ENCODE data around the gene PDGFRB.

PDGFRB gene

DNA sequence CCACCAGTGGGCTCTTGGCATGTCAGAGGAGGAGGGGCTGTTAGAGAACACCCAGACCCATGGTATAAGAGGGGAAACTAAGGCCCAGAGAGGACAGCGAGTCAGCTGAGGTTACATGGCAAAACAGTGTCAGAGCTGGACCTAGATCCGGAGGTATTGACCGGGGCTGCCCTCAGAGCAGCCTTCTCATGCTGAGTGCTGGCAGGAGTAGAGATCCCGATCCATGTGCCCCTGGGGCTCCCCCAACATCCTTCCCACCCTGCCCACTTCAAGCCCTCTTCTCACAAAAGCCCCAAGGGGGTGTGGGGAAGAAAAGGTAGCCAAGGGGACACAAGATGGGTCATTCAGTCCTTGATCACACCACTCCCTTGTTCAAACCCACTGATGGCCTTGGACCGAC lies 89.2 kb downstream of the PDGFRB start:
- Histone ChIP-seq H3K36me3 (ENCODE audit: control insufficient read depth, insufficient read depth, low read length) (no peaks in the 10 kb centered on the region), H3K9ac (ENCODE audit: low read length) (no peak overlapping the region), H3K27ac (ENCODE audit: low read depth, low read length) (peak overlapping the region; percentile 20), H3K27me3 (ENCODE audit: control insufficient read depth, insufficient read depth, low read length) (no peaks in the 10 kb centered on the region), H3K4me1 (ENCODE audit: control insufficient read depth, insufficient read depth, low read length) (no peaks in the 10 kb centered on the region), H3K4me3 (ENCODE audit: low read length) (no peak overlapping the region)

DNA sequence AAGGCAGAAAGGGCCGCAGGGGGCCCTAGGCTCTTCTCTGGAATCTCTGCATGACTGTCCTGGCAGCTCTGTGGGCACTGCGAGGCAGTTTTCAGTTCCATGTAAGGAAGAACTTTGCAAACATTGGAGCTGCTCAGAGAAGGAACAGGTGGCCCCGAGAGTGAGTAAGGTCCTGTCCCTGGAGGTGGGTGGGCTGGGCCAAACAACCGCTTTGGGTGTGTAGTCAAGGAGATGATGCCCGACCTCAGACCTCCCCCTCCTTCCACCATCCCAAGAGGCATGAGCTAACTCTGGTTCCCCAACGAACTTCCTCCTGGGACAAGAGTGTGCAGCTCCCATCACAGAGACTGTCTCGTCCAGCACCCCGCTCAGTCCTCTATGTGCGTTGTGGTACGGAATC lies 89.8 kb downstream of the PDGFRB start:
- Histone ChIP-seq H3K27ac (ENCODE audit: low read depth, low read length) (no peak overlapping the region), H3K9ac (ENCODE audit: low read length) (no peak overlapping the region), H3K4me1 (ENCODE audit: control insufficient read depth, insufficient read depth, low read length) (no peaks in the 10 kb centered on the region), H3K27me3 (ENCODE audit: control insufficient read depth, insufficient read depth, low read length) (no peaks in the 10 kb centered on the region), H3K36me3 (ENCODE audit: control insufficient read depth, insufficient read depth, low read length) (no peaks in the 10 kb centered on the region), H3K4me3 (ENCODE audit: low read length) (no peak overlapping the region)

DNA sequence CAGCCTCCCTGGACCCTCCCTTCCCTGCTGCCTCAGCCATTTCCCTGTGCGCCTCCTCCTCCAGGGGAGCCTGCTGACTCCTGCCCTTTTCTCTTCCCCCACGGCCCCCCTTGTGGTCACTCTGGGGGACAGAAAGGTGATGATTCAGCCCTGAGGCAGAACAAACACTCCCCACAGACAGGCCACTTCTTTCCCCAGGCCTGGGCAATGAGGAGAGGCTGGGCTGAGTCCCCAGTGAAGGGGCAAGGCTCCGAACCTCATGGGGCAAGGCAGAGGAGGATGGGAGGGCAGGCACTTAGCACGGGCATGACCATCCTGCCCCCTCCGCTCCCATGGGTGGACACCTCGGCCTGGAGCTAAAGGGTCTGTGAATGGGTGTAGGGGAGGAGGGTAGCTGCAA lies 90.3 kb downstream of the PDGFRB start:
- no peaks in the 10 kb centered on the region for H3K36me3 ChIP-seq (ENCODE audit: control insufficient read depth, insufficient read depth, low read length)
- no peaks in the 10 kb centered on the region for H3K4me1 ChIP-seq (ENCODE audit: control insufficient read depth, insufficient read depth, low read length)
- no peak overlapping the region for H3K27ac ChIP-seq (ENCODE audit: low read depth, low read length)

DNA sequence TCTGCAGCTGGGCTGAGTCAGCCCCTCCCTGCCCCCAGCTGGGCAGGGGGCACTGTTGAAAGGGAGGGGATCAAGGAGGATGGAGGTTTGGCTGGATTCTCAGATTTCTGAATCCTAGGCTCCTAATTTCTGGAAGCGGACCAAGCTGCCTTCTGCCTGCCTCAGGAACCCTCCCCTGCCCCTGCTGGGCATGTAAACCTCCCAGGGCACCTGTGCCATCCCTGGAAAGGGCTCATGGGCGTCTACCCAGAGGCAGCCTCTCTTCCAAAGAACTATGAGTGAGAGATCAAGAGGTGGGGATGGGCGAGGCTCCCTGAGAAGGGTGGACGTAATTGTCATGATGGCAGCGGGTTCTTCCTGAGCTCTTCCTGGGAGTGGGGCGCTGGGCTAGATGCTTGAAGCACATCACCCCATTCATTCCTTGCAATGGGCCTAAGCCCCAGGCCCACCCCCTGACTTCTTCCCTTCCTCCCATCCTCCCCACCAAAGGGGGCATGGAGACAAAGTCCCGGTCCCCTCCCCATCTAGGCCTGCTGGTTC lies 90.9 kb downstream of the PDGFRB start:
- Histone ChIP-seq H3K27me3 (ENCODE audit: control insufficient read depth, insufficient read depth, low read length) (no peaks in the 10 kb centered on the region), H3K36me3 (ENCODE audit: control insufficient read depth, insufficient read depth, low read length) (no peaks in the 10 kb centered on the region)

More for the DNA sequence above, 90.3 kb downstream of the PDGFRB start:
- Histone ChIP-seq H3K27me3 (ENCODE audit: control insufficient read depth, insufficient read depth, low read length) (no peaks in the 10 kb centered on the region), H3K9ac (ENCODE audit: low read length) (no peak overlapping the region), H3K4me3 (ENCODE audit: low read length) (no peak overlapping the region)

More for the DNA sequence above, 90.9 kb downstream of the PDGFRB start:
- Histone ChIP-seq H3K4me3 (ENCODE audit: low read length) (no peak overlapping the region), H3K9ac (ENCODE audit: low read length) (no peak overlapping the region), H3K4me1 (ENCODE audit: control insufficient read depth, insufficient read depth, low read length) (no peaks in the 10 kb centered on the region), H3K27ac (ENCODE audit: low read depth, low read length) (no peak overlapping the region)
